GM18909 (cell line): ENCODE measurements around the gene SLC25A18.

Experiments
- ATAC-seq: cut with Tn5 transposase; IDR thresholded peaks from one replicate; pipeline ENCODE4 v1.9.1; 2021; ENCODE audit warnings: mild to moderate bottlenecking; ENCODE audit not compliant: unreplicated experiment, poor library complexity

The SLC25A18 gene

DNA sequence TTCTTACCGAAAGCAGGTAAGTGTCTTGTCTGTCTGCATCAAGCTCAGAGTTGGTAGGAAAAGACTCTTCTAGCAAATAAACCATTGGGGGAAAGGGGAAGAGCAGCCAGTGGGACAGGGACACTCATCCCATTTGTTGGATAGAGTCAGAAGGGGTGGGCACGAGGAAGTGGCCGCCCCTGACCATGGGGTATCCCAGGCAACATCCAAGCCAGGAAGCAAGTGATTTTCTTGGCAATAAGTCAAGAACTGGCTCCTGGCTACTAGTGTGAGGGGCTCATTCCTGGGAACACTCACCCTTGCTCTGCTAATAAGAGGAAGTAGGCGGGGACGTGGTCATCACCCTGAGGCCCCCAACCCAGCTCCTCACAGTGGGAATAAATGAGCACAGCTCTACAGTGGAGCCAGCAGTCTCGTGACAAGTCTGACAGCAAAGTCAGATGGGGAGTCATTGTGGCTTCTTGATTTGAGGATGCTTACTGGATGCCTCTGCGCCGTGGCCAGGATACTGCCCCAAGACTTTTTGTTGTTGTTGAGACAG lies 6.7 kb downstream of the SLC25A18 start:
- ATAC-seq: no peak

DNA sequence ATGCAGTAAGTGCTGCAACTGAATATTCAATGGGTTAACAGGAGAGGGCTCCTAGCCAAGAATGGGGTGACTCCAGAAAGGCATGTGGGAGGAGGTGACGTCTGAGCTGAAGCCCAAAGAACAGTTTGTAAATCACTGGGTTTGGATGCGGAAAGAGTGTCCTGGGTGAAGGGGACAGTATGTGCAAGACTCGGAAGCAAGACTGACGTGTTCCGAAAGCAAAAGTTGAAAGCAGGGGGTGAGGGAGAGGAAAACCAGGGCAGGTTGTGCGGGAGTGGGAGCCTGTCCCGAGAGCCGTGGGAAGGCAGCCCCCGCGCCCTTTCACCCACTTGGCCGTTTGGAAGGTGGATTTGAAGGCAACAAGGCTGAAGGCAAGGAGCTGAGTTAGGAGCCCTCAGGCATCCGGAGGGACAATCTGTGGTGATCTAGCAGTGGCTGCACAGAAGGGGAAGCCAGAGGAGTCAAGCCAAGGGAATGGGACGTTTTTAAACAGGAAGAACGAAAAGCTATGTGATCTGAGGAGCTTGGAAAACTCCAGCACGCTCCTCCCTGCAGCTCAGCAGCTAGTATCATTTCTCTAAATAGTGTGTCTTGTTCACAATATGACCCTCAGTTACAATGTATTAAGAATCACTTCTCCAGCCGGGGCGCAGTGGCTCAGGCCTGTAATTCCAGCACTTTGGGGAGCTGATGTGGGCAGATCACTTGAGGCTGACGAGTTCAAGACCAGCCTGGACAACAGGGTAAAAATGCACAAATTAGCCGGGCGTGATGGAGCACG lies 7.7 kb downstream of the SLC25A18 start:
- ATAC-seq: no peak

DNA sequence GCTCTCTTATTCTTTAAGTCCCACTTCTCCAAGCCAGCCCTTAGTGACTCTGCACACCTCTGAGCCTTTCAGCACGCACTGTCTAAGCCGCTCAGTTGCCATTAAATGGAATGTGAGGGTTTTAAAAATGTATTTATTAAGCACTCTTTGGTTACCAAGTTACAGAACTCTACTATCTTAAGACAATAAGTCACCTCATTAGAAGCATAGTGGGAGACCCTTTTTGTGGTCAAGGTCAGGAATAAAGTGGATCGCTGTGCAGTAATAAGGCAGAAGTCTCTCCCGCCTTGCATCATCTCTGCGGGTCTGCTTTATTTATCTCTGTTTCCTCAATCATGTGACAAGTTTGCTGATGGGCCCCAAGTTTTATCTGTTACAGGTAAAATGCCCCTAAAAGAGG lies 11.9 kb downstream of the SLC25A18 start:
- ATAC-seq: no peak

DNA sequence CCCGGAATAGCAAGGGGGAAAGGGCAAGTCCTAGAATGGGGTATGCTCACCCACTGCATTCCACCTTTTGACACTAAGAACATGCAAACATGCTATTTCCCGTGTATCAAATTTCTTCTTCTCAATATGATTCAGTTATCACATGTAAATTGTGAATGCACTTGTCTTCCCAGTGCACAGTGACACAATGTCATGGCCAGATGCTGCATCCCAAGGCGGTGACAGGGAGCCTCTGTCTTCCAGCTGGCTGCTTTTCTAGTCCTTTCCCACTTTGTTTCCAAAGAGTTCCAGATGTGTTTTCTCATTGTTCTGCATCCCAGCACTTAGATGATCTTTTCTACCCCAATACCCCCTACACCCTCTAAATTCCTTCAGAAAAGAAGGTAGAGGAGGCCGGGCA lies 12.4 kb downstream of the SLC25A18 start:
- ATAC-seq: no peak

DNA sequence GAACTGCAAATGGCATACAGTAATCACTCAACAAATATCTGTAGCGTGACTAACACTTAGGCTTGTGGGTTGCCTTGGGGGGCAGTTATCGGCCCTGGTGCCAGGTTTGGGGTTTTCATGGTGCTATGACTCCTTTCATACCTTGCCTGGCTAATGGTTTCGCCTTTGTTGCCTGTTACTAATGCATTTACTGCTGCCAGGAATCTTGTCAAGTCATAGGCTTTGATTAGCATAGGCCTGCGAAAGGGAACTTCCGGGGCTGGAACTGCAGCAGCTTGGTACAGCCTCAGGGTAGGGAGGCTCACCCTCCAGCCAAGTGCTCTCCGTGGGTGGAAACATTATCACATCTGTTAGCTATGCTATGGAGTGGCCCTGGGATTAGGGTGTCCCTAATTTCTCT lies 13.2 kb downstream of the SLC25A18 start:
- ATAC-seq: no peak

DNA sequence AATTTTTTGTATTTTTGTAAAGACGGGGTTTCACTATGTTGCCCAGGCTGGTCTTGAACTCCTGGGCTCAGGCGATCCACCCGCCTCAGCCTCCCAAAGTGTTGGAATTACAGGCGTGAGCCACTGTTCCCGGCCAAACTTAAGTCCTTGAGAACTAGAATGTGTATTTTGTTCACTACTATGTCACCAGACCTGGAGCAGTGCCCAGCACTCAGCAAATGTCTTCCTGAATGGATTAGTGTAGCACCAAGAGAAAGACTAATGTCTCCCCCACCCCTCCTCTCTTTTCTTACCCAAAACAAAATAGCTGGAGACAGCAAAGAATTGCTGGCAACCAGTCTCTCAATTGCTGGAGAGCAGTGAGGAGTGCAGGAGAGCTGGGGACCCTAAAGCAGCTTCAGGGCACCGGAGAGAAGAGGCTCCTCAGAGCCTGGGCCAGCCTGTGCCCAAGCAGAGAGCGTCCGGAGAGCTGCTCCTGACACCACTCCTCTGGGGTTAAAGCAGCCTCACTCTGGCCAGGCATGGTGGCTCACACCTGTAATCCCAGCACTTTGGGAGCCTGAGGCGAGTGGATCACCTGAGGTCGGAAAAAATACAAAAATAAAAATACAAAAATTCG lies 14.9 kb downstream of the SLC25A18 start:
- no peak for ATAC-seq

DNA sequence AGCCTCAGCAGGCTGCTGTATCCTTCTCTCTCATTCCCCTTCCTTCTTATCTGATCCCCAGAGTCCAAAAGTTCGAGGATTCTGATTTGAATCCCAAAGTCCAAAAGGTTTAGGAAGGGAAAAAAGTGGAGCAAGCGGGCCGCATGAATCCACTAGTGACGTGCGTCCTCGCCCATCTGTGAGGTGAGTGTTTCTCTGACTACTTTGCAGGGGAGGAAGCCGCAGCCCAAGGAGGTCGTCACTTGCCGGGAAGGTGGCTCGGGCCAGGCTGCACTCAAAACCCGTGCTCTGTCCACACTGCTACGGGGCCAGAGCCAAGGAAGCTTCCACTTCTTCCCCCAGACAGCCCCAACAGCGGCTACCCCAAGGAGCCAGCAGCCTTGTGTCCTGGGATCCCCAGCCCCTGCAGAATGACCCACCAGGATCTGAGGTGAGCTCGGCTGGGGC lies 16.3 kb downstream of the SLC25A18 start:
- ATAC-seq: no peak

DNA sequence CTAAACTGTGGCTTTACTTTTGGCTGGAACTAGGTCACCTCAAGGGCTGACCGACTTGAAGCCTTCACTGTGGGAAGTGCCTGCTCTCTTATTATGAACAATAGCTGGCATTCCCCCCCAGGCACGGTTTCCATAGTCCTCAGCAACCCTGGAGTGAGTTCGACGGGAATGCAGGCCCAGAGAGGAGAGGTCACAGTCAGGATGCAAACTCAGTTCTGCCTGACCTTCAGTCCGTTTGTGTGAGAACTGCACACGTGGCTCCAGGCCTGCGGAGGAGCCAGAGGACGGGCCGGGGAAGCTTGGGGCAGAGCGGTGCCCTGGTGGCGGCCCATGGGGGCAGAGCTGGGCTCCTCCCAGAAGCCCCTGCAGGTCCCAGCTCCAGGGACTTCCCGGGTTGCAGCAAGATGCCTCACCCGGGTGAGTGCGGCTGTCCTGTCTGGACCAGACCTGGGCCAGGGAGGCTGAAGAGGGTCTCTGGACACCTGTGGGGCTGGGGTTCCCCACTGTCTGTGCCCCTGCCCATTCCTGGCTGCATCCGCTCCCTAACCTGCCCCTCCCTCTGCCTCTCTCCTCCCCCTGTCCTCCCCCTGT lies 17.2 kb downstream of the SLC25A18 start:
- no peak for ATAC-seq

DNA sequence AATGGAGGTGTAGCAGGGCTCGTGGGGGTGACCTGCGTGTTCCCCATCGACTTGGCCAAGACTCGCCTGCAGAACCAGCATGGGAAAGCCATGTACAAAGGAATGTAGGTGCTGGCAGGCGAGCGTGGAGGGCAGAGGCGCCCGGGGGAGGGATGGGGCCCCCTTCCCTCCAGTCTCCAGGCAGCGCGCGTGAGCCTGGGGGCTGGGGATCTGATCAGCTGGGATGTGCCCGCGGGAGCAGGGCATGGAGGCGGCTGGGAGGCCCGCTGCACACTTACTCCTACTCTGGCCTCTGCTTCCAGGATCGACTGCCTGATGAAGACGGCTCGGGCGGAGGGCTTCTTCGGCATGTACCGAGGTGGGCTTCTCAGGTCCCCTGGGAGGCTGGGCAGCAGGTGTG lies 17.8 kb downstream of the SLC25A18 start:
- ATAC-seq: no peak

DNA sequence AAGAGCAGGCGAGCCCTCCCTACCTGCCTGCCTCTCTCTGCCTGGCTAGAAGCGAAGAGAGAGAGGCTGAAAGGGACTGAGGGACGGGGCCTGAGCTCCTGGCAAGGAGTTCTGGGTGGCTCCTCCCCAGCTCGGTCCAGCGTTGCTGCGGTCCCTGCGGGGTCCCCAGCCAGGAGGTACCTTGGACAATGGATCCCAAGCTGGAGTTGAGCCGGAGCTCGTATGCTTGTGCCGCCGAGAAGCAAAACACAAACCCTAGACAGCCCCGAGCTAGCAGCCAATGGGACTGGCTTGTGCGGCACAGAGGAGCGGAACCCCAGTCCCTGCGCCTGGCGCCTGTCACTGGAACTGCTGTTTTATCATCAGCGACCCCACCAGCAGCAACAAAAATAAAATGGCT lies 18.3 kb downstream of the SLC25A18 start:
- no peak for ATAC-seq

DNA sequence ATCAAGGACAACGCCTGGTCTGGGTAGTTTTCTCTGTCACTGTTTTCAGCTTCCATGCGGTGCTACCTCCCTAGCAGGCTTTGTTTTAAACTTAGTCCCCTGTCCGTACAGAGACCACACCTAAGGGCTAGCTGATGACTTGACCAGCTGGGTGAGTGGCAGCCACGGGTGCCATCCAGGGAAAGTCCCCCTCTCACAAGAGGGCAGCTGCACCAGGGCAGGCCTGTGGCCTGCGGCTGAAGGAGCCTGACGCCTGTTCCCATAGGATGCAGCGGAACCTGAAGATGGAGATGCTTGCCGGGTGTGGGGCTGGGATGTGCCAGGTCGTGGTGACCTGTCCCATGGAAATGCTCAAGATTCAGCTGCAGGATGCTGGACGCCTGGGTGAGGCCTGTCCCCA lies 19.9 kb downstream of the SLC25A18 start:
- ATAC-seq: no peak

DNA sequence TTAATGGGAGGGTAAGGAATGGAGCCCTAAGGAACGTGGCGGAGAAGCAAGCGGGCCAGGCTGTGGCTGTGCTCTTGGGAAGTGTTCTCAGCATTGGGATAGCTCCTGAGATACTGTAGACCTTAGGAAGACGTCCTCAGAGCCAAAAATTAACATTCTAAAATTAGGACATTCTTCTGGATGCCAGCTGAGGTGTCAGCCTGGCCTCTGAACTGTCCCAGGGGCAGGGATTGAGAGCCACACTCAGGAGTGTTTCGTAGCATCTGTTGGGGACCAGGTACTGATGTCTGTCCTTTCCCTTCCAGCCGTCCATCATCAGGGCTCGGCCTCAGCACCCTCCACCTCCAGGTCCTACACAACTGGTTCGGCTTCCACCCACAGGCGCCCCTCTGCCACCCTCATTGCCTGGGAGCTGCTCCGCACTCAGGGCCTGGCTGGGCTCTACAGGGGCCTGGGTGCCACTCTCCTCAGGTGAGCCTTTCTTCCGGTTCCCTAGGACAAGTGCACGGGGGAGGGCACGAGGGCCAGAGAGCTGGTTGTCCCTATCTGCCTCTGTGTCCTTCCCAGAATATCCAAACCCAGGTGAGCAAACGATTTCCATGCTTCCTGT lies 23.6 kb downstream of the SLC25A18 start:
- ATAC-seq: no peak

DNA sequence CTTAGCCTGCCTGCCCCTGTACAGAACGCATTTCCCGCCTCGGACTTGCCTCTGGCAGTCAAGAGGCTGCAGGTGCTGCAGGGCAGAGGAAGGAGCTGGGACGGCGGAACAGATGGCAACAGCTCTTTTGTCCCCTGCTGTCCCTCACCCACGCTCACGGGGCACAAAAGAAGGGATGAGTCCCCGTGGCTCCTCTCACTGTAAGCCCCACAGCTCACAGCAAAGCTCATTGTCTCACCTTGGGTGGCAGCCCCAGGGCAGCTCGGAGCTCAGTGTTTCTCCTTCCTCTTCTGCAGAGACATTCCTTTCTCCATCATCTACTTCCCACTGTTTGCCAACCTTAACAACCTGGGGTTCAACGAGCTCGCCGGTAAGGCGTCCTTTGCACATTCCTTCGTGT lies 24.3 kb downstream of the SLC25A18 start:
- no peak for ATAC-seq

DNA sequence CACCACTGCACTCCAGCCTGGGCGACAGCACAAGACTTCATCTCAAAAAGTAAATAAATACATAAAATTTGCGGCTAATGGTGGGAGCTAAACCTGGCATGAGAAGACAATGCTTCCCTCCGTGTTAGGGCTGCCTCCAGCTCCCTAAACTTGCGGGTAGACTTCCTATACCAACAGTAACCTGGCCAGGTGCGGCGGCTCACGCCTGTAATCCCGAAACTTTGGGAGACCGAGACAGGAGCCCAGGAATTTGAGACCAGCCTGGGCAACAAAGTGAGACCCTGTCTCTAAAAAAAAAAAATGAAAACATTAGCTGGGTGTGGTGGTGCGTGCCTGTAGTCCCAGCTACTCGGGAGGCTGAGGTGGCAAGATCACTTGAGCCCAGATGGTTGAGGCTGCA lies 25.3 kb downstream of the SLC25A18 start:
- ATAC-seq: no peak

DNA sequence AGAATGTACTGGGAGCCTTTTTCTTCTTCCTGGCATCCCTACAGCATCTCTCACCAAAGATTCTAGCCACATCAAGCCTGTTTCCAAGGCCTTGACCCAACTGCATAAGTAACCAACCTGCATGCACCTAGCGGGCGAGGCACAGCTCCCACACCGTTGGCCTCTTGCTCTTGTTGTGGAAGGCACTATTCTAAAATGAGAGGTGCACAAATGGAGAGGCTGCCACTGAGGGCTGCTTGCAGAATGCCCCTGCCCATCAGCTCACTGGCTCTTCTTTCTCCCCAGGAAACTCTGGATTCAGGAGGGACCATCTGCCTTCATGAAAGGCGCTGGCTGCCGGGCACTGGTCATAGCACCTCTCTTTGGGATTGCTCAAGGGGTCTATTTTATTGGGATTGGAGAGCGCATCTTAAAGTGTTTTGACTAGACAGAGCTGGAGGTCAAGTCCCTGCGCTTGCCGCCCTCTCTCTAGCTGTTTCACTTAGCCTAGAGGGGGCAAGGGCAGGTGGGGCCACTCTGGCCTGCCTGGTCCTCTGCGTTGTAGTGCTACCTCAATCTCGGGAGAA lies 26.6 kb downstream of the SLC25A18 start:
- ATAC-seq: no peak

DNA sequence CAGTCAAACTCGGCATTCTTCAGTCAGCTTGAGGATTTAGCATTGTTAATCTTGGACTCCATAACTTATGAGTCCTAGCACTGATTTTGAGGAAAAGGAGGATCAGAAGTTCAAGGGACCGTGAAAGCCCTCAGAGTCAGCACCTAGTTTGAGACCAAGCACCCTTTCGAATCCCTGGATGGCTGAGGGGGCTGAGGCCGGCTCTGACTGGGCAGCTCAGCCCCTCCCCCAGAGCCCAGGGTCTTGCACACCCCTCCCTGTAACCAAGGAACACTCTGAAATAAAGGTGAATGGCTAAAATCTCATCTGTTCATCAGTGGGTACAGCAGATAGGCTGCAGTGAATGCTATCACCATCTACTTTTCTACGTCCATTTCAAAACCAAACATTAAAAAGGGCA lies 27.3 kb downstream of the SLC25A18 start:
- no peak for ATAC-seq

DNA sequence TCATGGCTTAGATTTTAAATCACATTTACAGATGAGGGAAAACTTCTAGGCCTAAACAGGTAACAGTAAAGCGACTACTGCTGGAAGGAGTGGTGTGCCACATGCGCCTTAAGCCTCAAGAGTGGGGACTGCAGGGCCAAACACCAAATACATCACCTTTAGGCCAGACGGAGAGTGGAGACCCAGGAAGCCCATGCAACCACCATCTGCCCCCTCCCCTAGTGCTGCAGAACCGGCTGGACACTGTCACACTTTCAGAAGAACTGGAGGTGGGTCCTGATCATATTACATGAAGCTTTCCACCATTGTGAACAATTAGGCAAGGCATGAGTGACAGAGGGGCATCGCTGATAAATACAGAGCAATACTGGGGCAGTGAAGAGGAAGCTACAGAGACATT lies 28.9 kb downstream of the SLC25A18 start:
- no peak for ATAC-seq

DNA sequence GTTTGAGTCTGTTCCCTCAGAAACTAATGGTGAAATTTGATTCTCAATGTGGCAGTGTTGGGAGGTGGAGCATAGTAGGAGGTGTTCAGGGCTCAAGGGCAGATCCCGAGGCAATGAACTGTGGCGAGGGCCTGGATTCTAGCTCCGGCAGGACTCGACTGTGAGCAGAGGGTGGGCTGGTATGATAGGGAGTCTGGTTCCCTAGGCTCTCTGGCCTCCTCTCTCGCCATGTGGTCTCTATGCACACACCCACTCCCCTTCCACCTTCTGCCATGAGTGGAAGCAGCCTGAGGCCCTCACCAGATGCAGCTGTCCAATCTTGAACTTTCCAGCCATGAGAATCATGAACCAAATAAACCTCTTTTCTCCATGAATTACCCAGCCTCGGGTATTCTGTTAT lies 32.9 kb downstream of the SLC25A18 start:
- ATAC-seq: no peak

DNA sequence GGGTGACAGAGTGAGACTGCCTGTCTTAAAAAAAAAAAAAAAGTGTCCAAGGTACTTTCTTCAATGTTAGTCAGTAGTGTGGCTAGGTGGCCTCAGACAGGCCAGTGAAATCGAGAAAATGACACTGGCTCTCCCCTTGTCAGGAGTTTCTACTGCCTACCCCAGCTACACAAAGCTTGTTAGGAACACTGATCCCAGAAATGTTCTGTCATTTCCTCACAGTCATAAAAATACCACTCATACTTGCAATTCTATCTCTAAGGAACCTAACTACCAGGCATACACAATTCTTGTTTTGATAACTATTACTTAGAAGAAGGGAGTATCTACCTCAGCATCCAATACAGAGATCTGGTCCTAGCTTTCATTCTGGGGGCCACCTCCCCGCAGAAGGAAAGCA lies 33.9 kb downstream of the SLC25A18 start:
- no peak for ATAC-seq

DNA sequence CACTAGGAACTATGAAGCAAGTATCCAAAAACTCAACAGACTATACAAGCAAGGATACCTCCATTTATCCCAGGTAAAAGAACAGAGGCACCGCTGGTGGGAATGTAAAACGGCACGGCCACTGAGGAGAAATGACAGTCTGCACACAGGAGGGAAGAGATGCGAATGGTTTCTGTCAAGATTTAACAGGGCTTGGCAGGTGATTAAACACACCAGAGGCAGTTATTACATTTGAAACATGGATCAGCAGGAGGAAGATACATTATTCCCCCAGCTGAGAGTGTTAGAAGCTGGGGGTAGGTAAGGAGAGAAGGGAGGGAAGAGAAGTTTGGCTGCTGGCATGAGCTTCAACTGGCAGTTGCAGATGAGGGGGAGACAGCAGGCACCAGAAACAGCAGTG lies 35.0 kb downstream of the SLC25A18 start:
- ATAC-seq: no peak

DNA sequence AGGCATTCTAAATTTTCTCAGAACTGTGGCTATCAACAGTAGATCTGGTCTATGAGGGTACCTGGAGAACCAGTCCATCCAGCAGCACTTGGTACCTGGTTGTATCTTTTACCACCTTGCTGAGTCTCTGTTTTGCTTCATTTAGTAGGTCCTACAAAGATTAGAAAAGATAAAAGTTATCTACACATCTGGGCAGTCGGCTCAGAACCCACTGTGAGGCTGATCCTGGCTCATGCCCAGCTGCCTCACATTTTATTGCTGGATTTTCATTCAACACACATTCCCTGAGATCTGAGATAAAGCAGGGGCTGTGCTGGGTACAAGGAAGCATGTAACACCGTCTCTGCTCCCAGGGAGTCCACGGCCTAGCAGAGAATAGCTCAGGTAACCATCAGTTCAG lies 37.7 kb downstream of the SLC25A18 start:
- no peak for ATAC-seq
